Kidney (tissue), 14 donors: Measurements from ENCODE around the gene IMMP2L. TPM values are rescaled to one million over a fixed set of nuclear protein-coding genes. Genes with fewer than 3 reads are reported as not detected.
"Not testable (repeated sequence)": the region's sequence is repeated elsewhere in the genome, so short reads cannot be mapped to it uniquely, and the experiment has no call there.

Experiments used
- DNase-seq, 5 donors: peaks; one replicate each; pipeline ENCODE4 v3.0.0-alpha.2; 2013 to 2020
- FAIRE-seq: peaks from 2 replicates; lab custom pipeline; 2012; peaks lifted over from hg19 to GRCh38; lab: Jason Lieb, UNC
- H3K27ac ChIP-seq, 2 donors: one replicate each; pipeline ENCODE4 v1.7.0; 2013; ENCODE audit warnings: low read depth in 2 of 2, low read length in 2 of 2, inconsistent platforms in 1 of 2
- H3K27me3 ChIP-seq: one replicate; pipeline ENCODE4 v1.7.1; 2013; ENCODE audit warnings: low read length, inconsistent platforms; ENCODE audit not compliant: control insufficient read depth, insufficient read depth
- H3K36me3 ChIP-seq, 3 donors: one replicate each; pipeline versions ENCODE4 v1.7.0 to v1.7.1; 2013; ENCODE audit warnings: low read length in 3 of 3, control low read depth in 1 of 3, inconsistent platforms in 1 of 3; ENCODE audit not compliant: insufficient read depth in 3 of 3, control insufficient read depth in 2 of 3
- H3K4me1 ChIP-seq, 3 donors: one replicate each; pipeline versions ENCODE4 v1.7.0 to v1.7.1; 2013; ENCODE audit warnings: low read length in 3 of 3, inconsistent platforms in 1 of 3, low read depth in 1 of 3; ENCODE audit not compliant: control insufficient read depth in 2 of 3, insufficient read depth in 2 of 3
- H3K4me3 ChIP-seq, 3 donors: one replicate each; pipeline versions ENCODE4 v1.7.0 to v1.8.1; 2013; ENCODE audit warnings: low read length in 3 of 3, control low read depth in 1 of 3, inconsistent platforms in 1 of 3
- H3K9ac ChIP-seq, 3 donors: one replicate each; pipeline versions ENCODE4 v1.7.0 to v1.7.1; 2013; ENCODE audit warnings: low read length in 3 of 3, control low read depth in 1 of 3, inconsistent platforms in 1 of 3
- H3K9me3 ChIP-seq, 3 donors: one replicate each; pipeline versions ENCODE4 v1.7.0 to v1.7.1; 2013; ENCODE audit warnings: low read length in 3 of 3, control low read depth in 1 of 3, inconsistent platforms in 1 of 3; ENCODE audit not compliant: control insufficient read depth in 2 of 3, insufficient read depth in 1 of 3
- CTCF ChIP-seq: IDR thresholded peaks from 3 replicates; pipeline ENCODE4 v1.5.1; 2012; ENCODE audit warnings: mild to moderate bottlenecking, moderate library complexity, borderline replicate concordance; ENCODE audit not compliant: insufficient read depth; ENCODE audit errors: extremely low read depth
- intact Hi-C: fragments of 100-400 bp; cut with DNase I; formaldehyde crosslinking; loops from one replicate; pipeline ENCODE4 v1.11.1; 2022
- polyA plus RNA-seq: library from polyadenylated mRNA; stranded (reverse); fragments of 350-450 nt; fragmentation: Illumina TruSeq; extraction: RNeasy Lipid Tissue Mini Kit (QIAGEN cat#74804); gene quantifications from one replicate; pipeline ENCODE4 v1.2.3, GENCODE V29; 2014; ENCODE audit warnings: low read depth, low replicate concordance; ENCODE audit not compliant: insufficient read depth
- total RNA-seq: library from RNA; stranded (reverse); fragmentation: NEBNext Ultra II Directional; extraction: Animal tissue kit (Norgen Biotek cat#: 25700); gene quantifications from one replicate; pipeline ENCODE4 v1.2.1, GENCODE V29; 2021
- donor health status: control.
- donor health status: control.
- donor health status: control.
- donor health status: control.
- donor health status: control.
- donor health status: DM: yes; HTN: yes; CAD: no.
- donor health status: Normal renal cell carcinoma (clear cell type).

The IMMP2L gene
- total and polyA plus RNA-seq, 2 donors from 2014 or later, result 46.4 to 52.1 TPM

GRCh38 chr7:111586711-111587409 is 24.6 kb upstream of the IMMP2L start:
- no peaks in the 10 kb centered on the region for H3K36me3 ChIP-seq
- H3K4me1 ChIP-seq, result no peaks in the 10 kb centered on the region
- H3K9ac ChIP-seq, result no peak overlapping the region
- DNase-seq, result no peak
- intact Hi-C loops, result no loop called here
- no peak overlapping the region for H3K27ac ChIP-seq
- no peak for FAIRE-seq
- TF ChIP-seq CTCF, result no peak
- H3K9me3 ChIP-seq, result no peaks in the 10 kb centered on the region
- H3K27me3 ChIP-seq, result no peaks in the 10 kb centered on the region
- H3K4me3 ChIP-seq, result no peak overlapping the region

GRCh38 chr7:111581784-111582488 is 19.6 kb upstream of the IMMP2L start:
- H3K27me3 ChIP-seq, H3K4me1 ChIP-seq, H3K36me3 ChIP-seq, H3K27ac ChIP-seq, H3K4me3 ChIP-seq, intact Hi-C loops, H3K9me3 ChIP-seq, FAIRE-seq, H3K9ac ChIP-seq: not testable (repeated sequence)
- peak in 1 of 5 donors; percentile 70 for DNase-seq

GRCh38 chr7:111581207-111581606 is 18.9 kb upstream of the IMMP2L start:
- FAIRE-seq, H3K4me1 ChIP-seq, H3K27ac ChIP-seq, H3K36me3 ChIP-seq, H3K9me3 ChIP-seq, H3K4me3 ChIP-seq, H3K9ac ChIP-seq, H3K27me3 ChIP-seq, DNase-seq, intact Hi-C loops: not testable (repeated sequence)

- intact Hi-C loops, result no loop called here
- DNase-seq (no peak), FAIRE-seq (no peak)
- Histone ChIP-seq H3K4me1 (no peaks in the 10 kb centered on the region), H3K4me3 (no peak overlapping the region), H3K36me3 (no peaks in the 10 kb centered on the region), H3K27ac (no peak overlapping the region), H3K9ac (no peak overlapping the region), H3K27me3 (no peaks in the 10 kb centered on the region), H3K9me3 (no peaks in the 10 kb centered on the region)
- TF ChIP-seq CTCF, result no peak
Measured at GRCh38 chr7:111578754-111579153, 16.5 kb upstream of the IMMP2L start.
